ENCODE results near the gene RFX7. TPM values are rescaled to one million over a fixed set of nuclear protein-coding genes. Genes with fewer than 3 reads are reported as not detected.
A peak's percentile ranks its signal among the peaks of the same experiment; 100 is the strongest.

Gene RFX7
- total RNA-seq, 1 donor from 2014 or later = 3.2 TPM

- H3K4me3 ChIP-seq (ENCODE audit: low read depth, low read length) = no peak overlapping the region
- no peak for FAIRE-seq
- TF ChIP-seq, protein P1, sequence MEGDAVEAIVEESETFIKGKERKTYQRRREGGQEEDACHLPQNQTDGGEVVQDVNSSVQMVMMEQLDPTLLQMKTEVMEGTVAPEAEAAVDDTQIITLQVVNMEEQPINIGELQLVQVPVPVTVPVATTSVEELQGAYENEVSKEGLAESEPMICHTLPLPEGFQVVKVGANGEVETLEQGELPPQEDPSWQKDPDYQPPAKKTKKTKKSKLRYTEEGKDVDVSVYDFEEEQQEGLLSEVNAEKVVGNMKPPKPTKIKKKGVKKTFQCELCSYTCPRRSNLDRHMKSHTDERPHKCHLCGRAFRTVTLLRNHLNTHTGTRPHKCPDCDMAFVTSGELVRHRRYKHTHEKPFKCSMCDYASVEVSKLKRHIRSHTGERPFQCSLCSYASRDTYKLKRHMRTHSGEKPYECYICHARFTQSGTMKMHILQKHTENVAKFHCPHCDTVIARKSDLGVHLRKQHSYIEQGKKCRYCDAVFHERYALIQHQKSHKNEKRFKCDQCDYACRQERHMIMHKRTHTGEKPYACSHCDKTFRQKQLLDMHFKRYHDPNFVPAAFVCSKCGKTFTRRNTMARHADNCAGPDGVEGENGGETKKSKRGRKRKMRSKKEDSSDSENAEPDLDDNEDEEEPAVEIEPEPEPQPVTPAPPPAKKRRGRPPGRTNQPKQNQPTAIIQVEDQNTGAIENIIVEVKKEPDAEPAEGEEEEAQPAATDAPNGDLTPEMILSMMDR (IDR thresholded peaks at IDR 0.05; ENCODE audit: insufficient read depth, low read length, severe bottlenecking) = no peak
Observed at GRCh38 chr15:56042982-56043980, 200.4 kb downstream of the RFX7 start.

GRCh38 chr15:56042498-56042897, 201.2 kb downstream of the RFX7 start:
- Histone ChIP-seq H3K36me3 (ENCODE audit: control insufficient read depth, insufficient read depth, low read length) (no peaks in the 10 kb centered on the region), H3K27me3 (ENCODE audit: control insufficient read depth, insufficient read depth, low read length) (no peaks in the 10 kb centered on the region), H3K4me3 (ENCODE audit: low read depth, low read length) (no peak overlapping the region)
- TF ChIP-seq, protein P1 (IDR thresholded peaks at IDR 0.05; ENCODE audit: insufficient read depth, low read length, severe bottlenecking) = no peak
- DNase-seq (ENCODE audit: low read depth) = no peak
- no peak for FAIRE-seq

More at GRCh38 chr15:56042982-56043980, 200.4 kb downstream of the RFX7 start:
- no peaks in the 10 kb centered on the region for H3K36me3 ChIP-seq (ENCODE audit: control insufficient read depth, insufficient read depth, low read length)
- no peaks in the 10 kb centered on the region for H3K27me3 ChIP-seq (ENCODE audit: control insufficient read depth, insufficient read depth, low read length)
- DNase-seq (ENCODE audit: low read depth) = no peak

DNA sequence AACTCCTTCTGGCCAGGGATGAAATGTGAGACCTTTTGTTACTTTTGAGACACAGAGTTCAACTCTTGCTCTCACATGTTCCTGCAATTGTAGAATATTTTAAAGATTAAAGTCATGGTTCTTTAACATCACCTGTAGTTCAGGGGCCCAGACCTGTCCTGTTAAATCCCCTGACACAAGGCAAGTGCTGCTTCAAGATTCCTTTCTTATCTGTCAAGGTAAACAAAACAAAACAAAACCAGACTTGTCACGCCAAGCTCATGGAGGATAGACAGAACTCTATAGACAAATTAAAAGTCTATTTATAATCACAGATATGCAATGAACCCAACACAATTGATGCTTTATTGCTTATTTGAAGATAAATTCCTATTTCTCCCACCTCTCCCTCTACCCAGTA, 201.6 kb downstream of the RFX7 start:
- Histone ChIP-seq H3K27me3 (ENCODE audit: control insufficient read depth, insufficient read depth, low read length) (no peaks in the 10 kb centered on the region), H3K4me3 (ENCODE audit: low read depth, low read length) (no peak overlapping the region), H3K36me3 (ENCODE audit: control insufficient read depth, insufficient read depth, low read length) (no peaks in the 10 kb centered on the region)
- peak; percentile 84 for DNase-seq (ENCODE audit: low read depth)
- TF ChIP-seq, protein P1 (IDR thresholded peaks at IDR 0.05; ENCODE audit: insufficient read depth, low read length, severe bottlenecking) = no peak
- no peak for FAIRE-seq

- peak; percentile 99 for DNase-seq (ENCODE audit: low read depth)
- no peak overlapping the region for H3K4me3 ChIP-seq (ENCODE audit: low read depth, low read length)
- peak; percentile 52 for FAIRE-seq
- H3K27me3 ChIP-seq (ENCODE audit: control insufficient read depth, insufficient read depth, low read length) = no peaks in the 10 kb centered on the region
- TF ChIP-seq, protein P1 (IDR thresholded peaks at IDR 0.05; ENCODE audit: insufficient read depth, low read length, severe bottlenecking) = no peak
- H3K36me3 ChIP-seq (ENCODE audit: control insufficient read depth, insufficient read depth, low read length) = no peaks in the 10 kb centered on the region
Observed at GRCh38 chr15:56040081-56041035, 203.3 kb downstream of the RFX7 start.

DNA sequence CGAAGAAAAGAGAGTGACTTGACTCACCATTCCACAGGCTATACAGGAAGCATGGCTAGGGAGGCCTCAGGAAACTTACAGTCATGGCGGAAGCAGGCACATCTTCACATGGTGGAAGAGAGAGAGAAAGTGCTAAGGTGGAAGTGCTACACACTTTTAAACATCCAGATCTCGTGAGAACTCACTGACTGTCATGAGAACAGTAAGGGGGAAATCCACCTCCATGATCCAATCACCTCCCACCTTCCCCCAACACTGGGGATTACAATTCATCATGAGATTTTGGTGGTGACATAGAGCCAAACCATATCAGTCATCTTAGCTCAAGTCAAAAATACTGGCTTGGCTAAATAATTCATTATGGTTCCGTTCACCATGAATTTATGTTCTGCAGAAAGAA, 205.0 kb downstream of the RFX7 start:
- no peaks in the 10 kb centered on the region for H3K27me3 ChIP-seq (ENCODE audit: control insufficient read depth, insufficient read depth, low read length)
- DNase-seq (ENCODE audit: low read depth) (no peak), FAIRE-seq (no peak)
- TF ChIP-seq, protein P1 (IDR thresholded peaks at IDR 0.05; ENCODE audit: insufficient read depth, low read length, severe bottlenecking) = no peak
- H3K4me3 ChIP-seq (ENCODE audit: low read depth, low read length) = no peak overlapping the region
- H3K36me3 ChIP-seq (ENCODE audit: control insufficient read depth, insufficient read depth, low read length) = no peaks in the 10 kb centered on the region

Measured in bronchial epithelial cell (primary cell).